Lung microvascular endothelial cell (primary cell): ENCODE data around the gene TRMT2A. TPM values are rescaled to one million over a fixed set of nuclear protein-coding genes. Genes with fewer than 3 reads are reported as not detected.

ENCODE experiments used
- DNase-seq, 2 donors: peaks; one replicate each; pipeline versions ENCODE4 v3.0.0 to v3.0.0-alpha.2; 2010; ENCODE audit warnings: low read depth in 2 of 2
- total RNA-seq: library from RNA; depleted of rRNA; stranded (reverse); fragments of >200 nt; gene quantifications from 2 replicates; pipeline ENCODE4 v1.2.1, GENCODE V29; 2014

The TRMT2A gene
- total RNA-seq, 1 donor from 2014 or later, result 31.0 TPM

DNA sequence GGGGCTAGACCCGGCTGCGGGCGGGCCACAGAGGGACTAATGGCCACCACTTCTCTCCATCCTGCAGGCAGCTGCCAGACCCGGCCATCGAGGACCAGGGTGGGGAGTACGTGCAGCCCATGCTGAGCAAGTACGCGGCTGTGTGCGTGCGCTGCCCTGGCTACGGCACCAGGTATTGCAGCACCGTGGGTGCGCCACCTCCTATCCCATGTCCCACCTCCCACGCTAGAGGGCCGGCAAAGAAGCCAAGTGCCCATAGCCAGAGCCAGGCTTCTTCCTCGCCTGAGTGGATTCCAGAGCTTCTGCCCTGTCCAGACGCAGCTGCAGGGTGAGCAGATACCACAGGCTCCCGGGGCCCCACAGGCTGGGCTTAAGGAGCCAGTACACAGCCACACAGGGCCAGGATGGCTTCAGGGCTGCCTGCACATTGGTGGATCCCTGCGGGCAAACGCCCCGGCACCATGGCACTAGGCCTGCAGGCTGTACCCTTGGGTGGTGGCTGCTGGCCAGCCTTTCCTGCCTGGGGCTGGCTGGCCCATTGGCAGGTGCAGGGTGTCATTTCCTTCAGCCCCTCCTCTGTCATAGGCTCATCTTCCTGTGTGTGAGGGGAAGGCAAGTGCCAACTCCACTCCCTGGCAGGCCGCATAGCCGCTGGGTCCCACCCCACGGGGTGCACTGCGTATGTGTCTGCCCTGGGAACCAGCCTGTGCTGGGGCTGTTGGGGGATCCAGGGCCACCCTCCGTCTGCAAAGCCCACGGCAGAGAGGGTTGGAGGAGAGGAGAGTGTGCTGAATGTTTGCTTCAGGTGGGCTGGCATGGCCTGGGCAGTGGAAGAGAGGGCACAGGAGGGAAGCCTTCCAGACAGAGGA lies 53.5 kb downstream of the TRMT2A start:
- peak in 1 of 2 donors; percentile 13 for DNase-seq

DNA sequence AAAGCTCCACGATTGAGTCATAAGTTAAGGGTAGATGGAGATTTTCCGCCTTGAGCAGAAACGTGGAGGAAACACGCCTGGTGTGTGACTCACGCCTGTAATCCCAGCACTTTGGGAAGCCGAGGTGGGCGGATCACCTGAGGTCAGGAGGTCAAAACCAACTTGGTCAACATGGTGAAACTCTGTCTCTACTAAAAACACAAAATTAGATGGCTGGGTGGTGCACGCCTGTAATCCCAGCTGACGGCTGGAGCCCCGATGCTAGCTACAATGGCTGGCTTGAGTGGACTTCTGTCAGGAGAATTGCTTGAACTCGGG lies 54.3 kb downstream of the TRMT2A start:
- peak in 1 of 2 donors; percentile 85 for DNase-seq

DNA sequence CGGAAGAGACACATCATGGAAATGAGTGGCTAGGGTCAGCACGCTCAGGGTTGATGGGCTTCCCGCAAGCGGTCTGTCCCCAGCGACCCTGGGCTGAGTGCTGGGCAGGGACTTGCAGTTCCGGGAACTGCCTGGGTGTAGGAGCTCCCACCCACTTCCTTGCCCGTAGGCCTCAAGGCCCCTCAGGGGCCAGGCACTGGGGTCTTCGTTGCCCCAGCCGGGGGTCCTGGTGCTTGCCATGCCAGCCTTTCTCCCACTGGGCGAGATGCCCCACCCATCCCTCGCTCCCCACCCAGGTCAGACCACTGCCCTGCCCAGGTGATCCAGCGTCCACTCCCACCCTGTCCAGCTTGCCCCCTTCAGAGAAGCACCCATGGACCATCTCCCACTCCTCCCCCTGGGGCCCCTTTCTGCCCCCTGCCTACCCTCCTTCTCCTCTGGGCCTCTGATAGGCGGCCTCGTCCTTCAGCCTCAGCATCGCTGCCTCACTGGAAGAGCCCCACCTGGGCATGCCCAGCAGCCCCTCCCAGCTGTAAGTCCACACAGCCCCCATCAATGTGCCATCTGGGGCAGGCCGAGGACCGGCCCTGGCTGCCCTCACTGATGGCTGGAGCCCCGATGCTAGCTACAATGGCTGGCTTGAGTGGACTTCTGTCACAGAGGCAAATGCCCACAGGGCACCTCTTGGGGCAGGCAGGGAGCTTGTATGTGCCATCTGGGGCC lies 54.8 kb downstream of the TRMT2A start:
- DNase-seq, result no peak

Other genes starting within 250 kb of the TRMT2A start
- 222 and 628 TPM in 2 replicates for gene COMT, start 175.5 kb downstream of the TRMT2A start, total RNA-seq
- gene TXNRD2, start 175.4 kb downstream of the TRMT2A start, total RNA-seq, result 55.6 and 63.5 TPM in 2 replicates
- 46.0 and 72.0 TPM in 2 replicates for gene ARVCF, start 100.4 kb downstream of the TRMT2A start, total RNA-seq
- 42.3 and 46.8 TPM in 2 replicates for gene TANGO2, start 96.1 kb downstream of the TRMT2A start, total RNA-seq
- 17.4 and 23.2 TPM in 2 replicates for gene DGCR8, start 37.0 kb downstream of the TRMT2A start, total RNA-seq
- gene RANBP1, start 1.1 kb downstream of the TRMT2A start, total RNA-seq, result 99.2 and 108 TPM in 2 replicates
- gene ZDHHC8, start 14.6 kb upstream of the TRMT2A start, total RNA-seq, result 2.8 and 4.2 TPM in 2 replicates
- 3.5 and 3.6 TPM in 2 replicates for gene CCDC188, start 33.8 kb upstream of the TRMT2A start, total RNA-seq
- 0.65 and 0.79 TPM in 2 replicates for gene RTN4R, start 151.1 kb upstream of the TRMT2A start, total RNA-seq
- gene DGCR6L, start 202.8 kb upstream of the TRMT2A start, total RNA-seq, result 41.6 and 47.6 TPM in 2 replicates